Activated CD4-positive, alpha-beta T cell treated with anti-CD3 and anti-CD28 coated beads for 1 hour (primary cell): ENCODE measurements around the gene CD300A.
"Not testable (repeated sequence)": the region's sequence is repeated elsewhere in the genome, so short reads cannot be mapped to it uniquely, and the experiment has no call there.

Experiments
- DNase-seq: peaks from one replicate; pipeline ENCODE4 v3.0.0-alpha.2; 2020

CD300A gene

GRCh38 chr17:74485841-74486240 lies 19.4 kb downstream of the CD300A start:
- no peak for DNase-seq

- not testable (repeated sequence) for DNase-seq
These were observed 21.8 kb downstream of the CD300A start for GRCh38 chr17:74488276-74488675.

GRCh38 chr17:74490716-74491115 lies 24.3 kb downstream of the CD300A start:
- DNase-seq = no peak

GRCh38 chr17:74491626-74492025 lies 25.2 kb downstream of the CD300A start:
- no peak for DNase-seq

GRCh38 chr17:74493331-74493833 lies 26.9 kb downstream of the CD300A start:
- DNase-seq = peak; percentile 51

GRCh38 chr17:74497471-74497870 lies 31.0 kb downstream of the CD300A start:
- no peak for DNase-seq

GRCh38 chr17:74499992-74500391 lies 33.6 kb downstream of the CD300A start:
- DNase-seq = no peak

- DNase-seq = no peak
These were observed 36.4 kb downstream of the CD300A start for GRCh38 chr17:74502861-74503260.

- DNase-seq = not testable (repeated sequence)
These were observed 37.5 kb downstream of the CD300A start for GRCh38 chr17:74503949-74504348.

GRCh38 chr17:74508156-74508555 lies 41.7 kb downstream of the CD300A start:
- DNase-seq = no peak

- no peak for DNase-seq
These were observed 45.6 kb downstream of the CD300A start for GRCh38 chr17:74512036-74512435.

- DNase-seq = no peak
These were observed 46.2 kb downstream of the CD300A start for GRCh38 chr17:74512624-74513091.

GRCh38 chr17:74513987-74514631 lies 47.7 kb downstream of the CD300A start:
- DNase-seq = no peak

GRCh38 chr17:74514632-74515334 lies 48.3 kb downstream of the CD300A start:
- DNase-seq = no peak

GRCh38 chr17:74515941-74516340 lies 49.5 kb downstream of the CD300A start:
- no peak for DNase-seq

- no peak for DNase-seq
These were observed 50.3 kb downstream of the CD300A start for GRCh38 chr17:74516561-74517328.

GRCh38 chr17:74518413-74518981 lies 52.1 kb downstream of the CD300A start:
- DNase-seq = not testable (repeated sequence)

- DNase-seq = no peak
These were observed 53.6 kb downstream of the CD300A start for GRCh38 chr17:74520016-74520434.

GRCh38 chr17:74520790-74521480 lies 54.5 kb downstream of the CD300A start:
- no peak for DNase-seq

GRCh38 chr17:74521701-74522201 lies 55.3 kb downstream of the CD300A start:
- peak; percentile 4 for DNase-seq

- peak; percentile 6 for DNase-seq
These were observed 56.1 kb downstream of the CD300A start for GRCh38 chr17:74522381-74523105.

- no peak for DNase-seq
These were observed 56.9 kb downstream of the CD300A start for GRCh38 chr17:74523308-74523707.
